HG02943 (cell line): ENCODE results near the gene DDX19B.
"Not testable (repeated sequence)": the region's sequence is repeated elsewhere in the genome, so short reads cannot be mapped to it uniquely, and the experiment has no call there.

Source experiments
- ATAC-seq: cut with Tn5 transposase; IDR thresholded peaks from one replicate; pipeline ENCODE4 v1.9.1; 2021; ENCODE audit warnings: mild to moderate bottlenecking, low read depth, moderate library complexity; ENCODE audit not compliant: unreplicated experiment

The DDX19B gene

GRCh38 chr16:70298988-70299938 is at the start of gene DDX19B:
TSS of gene DDX19B (plus strand) at chr16:70299186. CDS start at chr16:70299298, 112 bp downstream.
- ATAC-seq = peak; percentile 87

GRCh38 chr16:70249697-70250096 is 49.3 kb upstream of the DDX19B start:
- ATAC-seq = not testable (repeated sequence)

GRCh38 chr16:70250748-70251628 is 48.0 kb upstream of the DDX19B start:
- ATAC-seq = peak; percentile 37

GRCh38 chr16:70251629-70252354 is 47.2 kb upstream of the DDX19B start, which contains the start of gene EXOSC6:
TSS of gene EXOSC6 (minus strand) at chr16:70251940. CDS start at chr16:70251900, 40 bp downstream.
- peak; percentile 79 for ATAC-seq

GRCh38 chr16:70252355-70252988 is 46.5 kb upstream of the DDX19B start:
- no peak for ATAC-seq

GRCh38 chr16:70253291-70254106 is 45.5 kb upstream of the DDX19B start:
- ATAC-seq = no peak

GRCh38 chr16:70254180-70254964 is 44.6 kb upstream of the DDX19B start:
- no peak for ATAC-seq

GRCh38 chr16:70254965-70255286 is 44.1 kb upstream of the DDX19B start:
- ATAC-seq = no peak

- ATAC-seq = no peak
Observed at GRCh38 chr16:70255574-70255973, 43.4 kb upstream of the DDX19B start.

- ATAC-seq = no peak
Observed at GRCh38 chr16:70257391-70257790, 41.6 kb upstream of the DDX19B start.

- ATAC-seq = no peak
Observed at GRCh38 chr16:70258065-70258464, 40.9 kb upstream of the DDX19B start.

- ATAC-seq = no peak
Observed at GRCh38 chr16:70258946-70259345, 40.0 kb upstream of the DDX19B start.

- ATAC-seq = not testable (repeated sequence)
Observed at GRCh38 chr16:70259903-70260302, 39.1 kb upstream of the DDX19B start.

GRCh38 chr16:70267516-70267915 is 31.5 kb upstream of the DDX19B start:
- ATAC-seq = no peak

- not testable (repeated sequence) for ATAC-seq
Observed at GRCh38 chr16:70267922-70268321, 31.1 kb upstream of the DDX19B start.

- ATAC-seq = no peak
Observed at GRCh38 chr16:70269471-70269870, 29.5 kb upstream of the DDX19B start.

- no peak for ATAC-seq
Observed at GRCh38 chr16:70270176-70270575, 28.8 kb upstream of the DDX19B start.

- no peak for ATAC-seq
Observed at GRCh38 chr16:70271696-70272095, 27.3 kb upstream of the DDX19B start.
